VCaP (cell line): Measurements from ENCODE around the gene TMPRSS9.

ENCODE experiments used
- H3K27ac ChIP-seq: fragments of 450-650 bp; 2 replicates; pipeline ENCODE4 v1.5.1; 2017
- TF ChIP-seq, protein P1 (sequence below): fragments of 450-650 bp; conservative IDR thresholded peaks from 2 replicates; pipeline ENCODE4 v1.5.1; 2017; ENCODE audit warnings: mild to moderate bottlenecking, moderate library complexity

Gene TMPRSS9

DNA sequence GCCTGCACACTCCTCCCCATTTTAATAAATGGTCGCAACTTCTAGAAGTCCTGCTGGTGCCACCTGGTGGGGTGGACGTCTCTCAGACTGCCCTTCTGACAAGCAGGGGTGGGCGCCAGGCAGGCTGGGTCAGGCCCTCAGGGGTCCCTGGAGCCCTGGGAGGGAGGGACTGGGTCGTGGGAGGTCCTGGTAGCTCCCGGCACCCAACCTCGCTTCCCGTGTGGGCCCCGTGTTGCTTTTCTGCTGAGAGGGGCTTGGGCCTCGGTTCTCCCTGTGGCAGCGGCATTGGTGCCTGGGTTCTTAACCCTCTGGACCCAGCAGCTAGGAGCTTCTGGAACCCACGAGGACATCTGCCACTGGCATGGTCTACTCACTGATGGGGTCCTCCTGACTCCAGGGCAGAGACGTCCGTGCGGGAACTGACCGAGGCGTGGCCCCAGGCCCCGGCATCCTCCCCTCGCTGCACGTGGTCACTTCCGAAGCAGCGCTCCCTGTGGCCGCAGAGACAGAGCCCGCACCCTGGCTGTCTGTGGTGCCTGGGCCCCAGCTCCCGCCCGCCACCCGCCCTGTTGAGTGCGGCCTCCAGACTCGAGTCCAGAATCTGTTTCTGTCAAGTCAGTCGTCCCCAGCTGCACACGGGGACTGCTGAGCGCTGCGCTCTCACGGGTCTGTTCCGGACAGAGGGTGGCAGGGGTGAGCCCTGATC lies 6.0 kb upstream of the TMPRSS9 start:
- H3K27ac ChIP-seq, result no peak overlapping the region
- TF ChIP-seq, protein P1, sequence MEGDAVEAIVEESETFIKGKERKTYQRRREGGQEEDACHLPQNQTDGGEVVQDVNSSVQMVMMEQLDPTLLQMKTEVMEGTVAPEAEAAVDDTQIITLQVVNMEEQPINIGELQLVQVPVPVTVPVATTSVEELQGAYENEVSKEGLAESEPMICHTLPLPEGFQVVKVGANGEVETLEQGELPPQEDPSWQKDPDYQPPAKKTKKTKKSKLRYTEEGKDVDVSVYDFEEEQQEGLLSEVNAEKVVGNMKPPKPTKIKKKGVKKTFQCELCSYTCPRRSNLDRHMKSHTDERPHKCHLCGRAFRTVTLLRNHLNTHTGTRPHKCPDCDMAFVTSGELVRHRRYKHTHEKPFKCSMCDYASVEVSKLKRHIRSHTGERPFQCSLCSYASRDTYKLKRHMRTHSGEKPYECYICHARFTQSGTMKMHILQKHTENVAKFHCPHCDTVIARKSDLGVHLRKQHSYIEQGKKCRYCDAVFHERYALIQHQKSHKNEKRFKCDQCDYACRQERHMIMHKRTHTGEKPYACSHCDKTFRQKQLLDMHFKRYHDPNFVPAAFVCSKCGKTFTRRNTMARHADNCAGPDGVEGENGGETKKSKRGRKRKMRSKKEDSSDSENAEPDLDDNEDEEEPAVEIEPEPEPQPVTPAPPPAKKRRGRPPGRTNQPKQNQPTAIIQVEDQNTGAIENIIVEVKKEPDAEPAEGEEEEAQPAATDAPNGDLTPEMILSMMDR, result no peak

DNA sequence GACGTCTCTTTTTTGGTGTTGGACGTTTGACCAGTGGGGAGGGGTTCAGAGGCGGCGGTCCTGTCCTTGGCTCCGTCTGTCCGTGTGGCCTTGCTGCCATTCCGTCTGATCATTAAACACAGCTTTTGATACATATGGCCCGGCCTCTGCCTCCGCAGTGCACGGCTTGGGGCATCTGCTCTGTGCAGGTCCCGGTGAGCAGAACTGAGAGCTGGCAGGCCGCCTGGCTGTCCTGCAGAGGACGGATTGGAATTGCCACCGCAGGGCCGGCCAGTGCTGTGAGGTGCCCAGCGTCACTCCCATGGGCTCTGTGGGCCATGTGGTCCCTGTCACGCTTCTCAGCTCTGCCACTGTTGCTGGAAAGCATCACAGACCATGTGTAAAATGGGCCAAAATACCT lies 5.4 kb upstream of the TMPRSS9 start:
- TF ChIP-seq, protein P1, result no peak
- H3K27ac ChIP-seq, result no peak overlapping the region

DNA sequence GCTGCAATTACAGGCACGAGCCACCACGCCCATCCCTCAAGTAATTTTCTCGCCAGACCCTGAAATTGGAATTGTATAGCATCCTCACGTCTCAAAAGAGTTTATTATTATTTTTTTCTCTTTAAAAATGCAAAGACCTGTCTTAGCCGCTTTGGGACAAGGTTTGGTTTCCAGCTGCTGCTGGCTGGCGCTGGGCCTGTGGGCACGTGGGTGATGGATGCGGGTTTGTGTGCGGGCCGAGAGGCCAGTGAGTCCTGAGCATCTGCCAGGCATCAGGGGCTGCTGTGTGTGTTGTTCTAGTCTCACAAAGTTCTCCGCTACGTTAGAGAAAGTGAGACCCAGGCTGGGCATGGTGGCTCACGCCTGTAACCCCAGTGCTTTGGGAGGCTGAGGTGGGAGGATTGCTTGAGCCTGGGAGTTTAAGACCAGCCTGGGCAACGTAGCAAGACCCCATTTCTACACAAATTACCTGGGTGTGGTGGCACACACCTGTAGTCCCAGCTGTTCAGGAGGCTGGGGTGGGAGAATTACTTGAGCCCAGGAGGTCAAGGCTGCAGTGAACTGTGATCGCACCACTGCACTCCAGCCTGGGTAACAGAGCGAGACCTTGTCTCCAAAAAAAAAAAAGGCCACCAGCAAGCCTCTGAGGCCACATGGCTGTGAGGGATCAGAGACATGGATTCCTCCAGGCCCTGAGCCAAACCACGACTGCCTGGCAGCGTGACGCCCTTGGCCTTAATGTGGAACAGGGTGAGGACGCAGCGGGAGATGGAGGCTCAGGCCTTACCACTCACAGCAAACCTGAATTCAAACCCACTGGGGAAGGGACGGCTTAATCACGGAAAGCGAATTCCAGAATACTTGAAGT lies 4.7 kb upstream of the TMPRSS9 start:
- H3K27ac ChIP-seq, result no peak overlapping the region
- TF ChIP-seq, protein P1, result no peak

DNA sequence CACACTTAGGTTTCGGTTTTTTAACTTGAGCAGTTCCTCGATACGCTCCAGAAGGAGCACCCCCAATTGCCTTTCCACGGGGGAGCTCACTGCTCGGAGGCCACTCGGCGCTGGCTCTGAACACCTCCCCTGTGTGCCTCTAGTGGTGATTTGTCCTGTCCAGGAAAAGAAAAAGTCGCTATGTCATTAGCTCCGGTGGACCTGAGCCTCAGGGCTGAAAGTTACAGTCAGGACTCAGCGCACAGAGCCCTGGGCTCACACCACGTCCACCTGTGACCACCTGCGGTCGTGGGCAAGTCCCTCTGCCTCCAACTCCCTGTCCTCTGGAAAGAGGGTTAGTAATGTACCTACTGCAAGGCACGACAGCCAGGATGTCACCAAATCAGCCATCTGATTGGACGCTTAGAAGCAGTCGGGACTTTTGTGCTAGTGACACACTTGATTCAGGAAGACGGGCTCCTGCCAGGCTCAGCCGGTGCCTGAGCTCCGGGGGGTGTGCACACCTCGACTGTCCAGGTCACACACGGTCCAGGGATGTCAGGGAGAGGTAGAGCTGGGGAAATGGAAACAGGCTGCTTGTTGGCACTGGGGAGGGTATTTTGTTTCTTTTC lies 3.9 kb upstream of the TMPRSS9 start:
- TF ChIP-seq, protein P1, result no peak
- no peak overlapping the region for H3K27ac ChIP-seq

DNA sequence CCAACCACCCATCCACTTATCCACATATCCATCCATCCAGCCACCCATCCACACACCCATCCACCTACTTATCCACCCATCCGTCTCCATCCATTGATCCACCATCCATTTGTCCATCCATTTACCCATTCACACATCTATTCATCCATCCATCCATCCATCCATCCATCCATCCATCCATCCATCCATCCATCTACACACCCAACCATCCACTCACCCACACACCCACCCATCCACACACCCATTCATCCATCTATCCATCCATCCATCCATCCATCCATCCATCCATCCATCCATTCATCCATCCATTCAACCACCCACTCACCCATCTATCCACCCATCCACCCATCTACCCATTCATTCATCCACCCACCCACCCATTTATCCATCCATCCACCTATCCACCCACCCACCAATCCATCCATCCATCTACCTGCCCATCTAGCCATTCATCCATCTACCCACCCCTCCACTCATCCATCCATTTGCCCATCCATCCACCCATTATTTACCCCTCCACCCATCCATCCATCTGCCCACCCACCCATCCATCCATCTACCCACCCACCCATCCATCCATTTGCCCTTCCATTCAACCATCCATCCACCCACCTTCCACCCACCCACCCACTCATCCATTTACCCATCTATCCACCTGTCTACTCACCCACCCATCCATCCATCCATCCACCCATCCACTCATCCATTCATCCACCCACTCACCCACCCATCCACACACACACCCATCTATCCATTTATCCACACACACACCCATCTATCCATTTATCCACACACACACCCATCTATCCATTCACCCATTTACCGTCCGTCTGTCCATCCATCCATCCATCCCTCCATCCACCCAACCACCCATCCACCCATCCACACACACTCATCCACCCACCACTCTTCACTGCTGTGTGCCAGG lies 2.5 kb upstream of the TMPRSS9 start:
- H3K27ac ChIP-seq, result no peak overlapping the region
- TF ChIP-seq, protein P1, result no peak

DNA sequence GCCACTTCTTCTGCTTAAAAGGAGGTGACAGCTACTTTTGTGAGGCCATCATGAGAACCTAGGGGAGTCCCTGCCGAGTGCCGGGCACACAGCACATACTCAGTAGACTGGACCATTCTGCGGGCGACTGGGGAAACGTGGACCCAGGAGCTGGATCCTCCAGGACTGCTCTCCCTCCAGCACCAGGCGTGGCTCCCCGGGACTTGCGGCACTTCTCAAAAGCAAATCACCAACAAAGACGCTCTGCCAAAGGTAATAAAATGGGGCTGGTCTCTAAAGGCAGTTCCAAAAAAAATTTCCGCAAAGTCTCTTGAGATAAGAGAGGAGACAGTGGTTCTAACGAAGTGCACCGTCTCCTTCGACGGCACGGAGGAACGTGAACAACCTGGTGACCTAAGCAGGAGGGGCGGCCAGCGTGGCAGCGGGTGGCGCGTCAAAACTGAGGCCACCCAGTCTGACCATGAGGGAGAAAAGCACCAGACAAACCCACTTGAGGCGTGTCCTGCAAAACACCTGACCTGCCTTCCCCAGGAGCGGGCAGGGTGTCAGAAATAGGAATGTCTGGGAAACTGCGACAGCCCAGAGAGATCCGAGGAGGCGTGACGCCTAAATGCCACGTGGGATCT lies 1.4 kb upstream of the TMPRSS9 start:
- TF ChIP-seq, protein P1, result no peak
- no peak overlapping the region for H3K27ac ChIP-seq
